Measurements from ENCODE around the gene GRIN3B.

GRIN3B gene

GRCh38 chr19:993361-993830, 6.8 kb upstream of the GRIN3B start:
- Mint-ChIP-seq H3K4me1 (ENCODE audit: low read depth) (peaks cover 11% of the 10 kb centered on the region), H3K27me3 (peaks cover 12% of the 10 kb centered on the region), H3K36me3 (ENCODE audit: low read depth) (peaks cover 46% of the 10 kb centered on the region), H3K27ac (no peak overlapping the region), H3K9me3 (no peaks in the 10 kb centered on the region), H3K4me3 (no peak overlapping the region)
- DNase-seq, result no peak

GRCh38 chr19:993831-994393, 6.3 kb upstream of the GRIN3B start:
- Mint-ChIP-seq H3K27ac (no peak overlapping the region), H3K4me3 (no peak overlapping the region), H3K36me3 (ENCODE audit: low read depth) (peaks cover 41% of the 10 kb centered on the region), H3K27me3 (peaks cover 15% of the 10 kb centered on the region), H3K4me1 (ENCODE audit: low read depth) (peaks cover 11% of the 10 kb centered on the region), H3K9me3 (no peaks in the 10 kb centered on the region)
- DNase-seq, result no peak

DNA sequence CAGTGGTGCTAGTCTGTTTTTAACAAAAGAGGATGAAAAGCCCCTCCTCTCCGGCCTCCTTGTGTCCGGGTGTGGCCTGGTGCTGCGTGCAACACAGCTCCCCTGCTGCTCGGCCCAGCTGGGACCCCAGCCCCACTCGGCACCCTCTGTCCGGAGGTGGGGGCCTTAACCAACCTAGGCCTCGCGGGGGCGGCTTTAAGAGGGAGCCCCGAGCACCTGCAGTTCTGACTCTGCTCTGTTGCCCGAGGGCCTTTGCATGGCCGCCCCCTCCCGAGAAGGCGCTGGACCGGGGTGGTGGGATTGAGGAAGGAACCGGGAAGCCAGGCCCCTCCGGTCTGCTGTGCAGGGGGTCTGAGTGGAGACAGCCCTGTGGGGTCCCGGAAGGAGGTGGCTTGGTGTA, 5.7 kb upstream of the GRIN3B start:
- no peak for DNase-seq
- Mint-ChIP-seq H3K36me3 (ENCODE audit: low read depth) (peaks cover 37% of the 10 kb centered on the region), H3K9me3 (no peaks in the 10 kb centered on the region), H3K4me3 (no peak overlapping the region), H3K27me3 (peaks cover 21% of the 10 kb centered on the region), H3K27ac (no peak overlapping the region), H3K4me1 (ENCODE audit: low read depth) (peaks cover 11% of the 10 kb centered on the region)

- DNase-seq, result no peak
- no peak overlapping the region for H3K4me3 Mint-ChIP-seq
- H3K9me3 Mint-ChIP-seq, result no peaks in the 10 kb centered on the region
- H3K27ac Mint-ChIP-seq, result no peak overlapping the region
- peaks cover 11% of the 10 kb centered on the region for H3K4me1 Mint-ChIP-seq (ENCODE audit: low read depth)
- H3K27me3 Mint-ChIP-seq, result peaks cover 25% of the 10 kb centered on the region
- H3K36me3 Mint-ChIP-seq (ENCODE audit: low read depth), result peaks cover 30% of the 10 kb centered on the region
Observed at GRCh38 chr19:995051-995827, 5.0 kb upstream of the GRIN3B start.

GRCh38 chr19:996051-996838, 4.0 kb upstream of the GRIN3B start:
- Mint-ChIP-seq H3K27ac (peak overlapping the region; percentile 52), H3K4me1 (ENCODE audit: low read depth) (peaks cover 13% of the 10 kb centered on the region), H3K4me3 (peak overlapping the region; percentile 38), H3K27me3 (peaks cover 30% of the 10 kb centered on the region), H3K9me3 (no peaks in the 10 kb centered on the region), H3K36me3 (ENCODE audit: low read depth) (peaks cover 21% of the 10 kb centered on the region)
- peak; percentile 81 for DNase-seq

GRCh38 chr19:998064-998463, 2.2 kb upstream of the GRIN3B start:
- Mint-ChIP-seq H3K36me3 (ENCODE audit: low read depth) (peaks cover 13% of the 10 kb centered on the region), H3K27me3 (peaks cover 37% of the 10 kb centered on the region), H3K4me1 (ENCODE audit: low read depth) (peaks cover 14% of the 10 kb centered on the region), H3K27ac (no peak overlapping the region), H3K9me3 (no peaks in the 10 kb centered on the region), H3K4me3 (no peak overlapping the region)
- no peak for DNase-seq

DNA sequence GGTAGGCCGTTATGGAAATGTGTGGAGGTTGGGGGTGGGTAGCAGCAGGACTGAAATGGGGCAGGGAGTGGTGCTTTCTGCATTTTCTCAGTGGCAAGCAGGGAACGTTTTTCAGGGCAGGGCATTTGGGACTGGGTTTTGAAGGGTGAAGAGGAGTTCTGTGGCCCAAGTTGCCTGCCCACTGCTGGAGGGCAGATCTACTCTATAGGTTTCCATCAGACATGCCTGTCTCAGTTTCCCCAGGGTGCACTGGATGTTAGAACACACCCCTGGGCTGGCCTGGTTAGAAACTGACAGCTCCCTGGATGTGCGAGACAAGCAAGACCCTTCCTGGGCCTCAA, 870 bp upstream of the GRIN3B start:
- DNase-seq, result no peak
- Mint-ChIP-seq H3K4me3 (no peak overlapping the region), H3K27me3 (peaks cover 37% of the 10 kb centered on the region), H3K9me3 (no peaks in the 10 kb centered on the region), H3K4me1 (ENCODE audit: low read depth) (peaks cover 14% of the 10 kb centered on the region), H3K27ac (peak overlapping the region; percentile 42), H3K36me3 (ENCODE audit: low read depth) (peaks cover 3% of the 10 kb centered on the region)

- H3K4me3 Mint-ChIP-seq, result peak overlapping the region; percentile 41
- peaks cover 10% of the 10 kb centered on the region for H3K4me1 Mint-ChIP-seq (ENCODE audit: low read depth)
- H3K27ac Mint-ChIP-seq, result peak overlapping the region; percentile 22
- H3K27me3 Mint-ChIP-seq, result peaks cover 37% of the 10 kb centered on the region
- DNase-seq, result no peak
- H3K9me3 Mint-ChIP-seq, result no peaks in the 10 kb centered on the region
- H3K36me3 Mint-ChIP-seq (ENCODE audit: low read depth), result no peaks in the 10 kb centered on the region
Observed at GRCh38 chr19:1000591-1001537, 645 bp downstream of the GRIN3B start.

GRCh38 chr19:1001538-1002166, 1.4 kb downstream of the GRIN3B start:
- H3K4me1 Mint-ChIP-seq (ENCODE audit: low read depth), result peaks cover 5% of the 10 kb centered on the region
- peaks cover 2% of the 10 kb centered on the region for H3K36me3 Mint-ChIP-seq (ENCODE audit: low read depth)
- H3K4me3 Mint-ChIP-seq, result no peak overlapping the region
- H3K27ac Mint-ChIP-seq, result no peak overlapping the region
- peak; percentile 85 for DNase-seq
- H3K27me3 Mint-ChIP-seq, result peaks cover 34% of the 10 kb centered on the region
- H3K9me3 Mint-ChIP-seq, result no peaks in the 10 kb centered on the region

GRCh38 chr19:1002600-1002999, 2.4 kb downstream of the GRIN3B start:
- peaks cover 32% of the 10 kb centered on the region for H3K27me3 Mint-ChIP-seq
- peak overlapping the region; percentile 58 for H3K27ac Mint-ChIP-seq
- H3K4me1 Mint-ChIP-seq (ENCODE audit: low read depth), result peaks cover 4% of the 10 kb centered on the region
- DNase-seq, result no peak
- no peaks in the 10 kb centered on the region for H3K9me3 Mint-ChIP-seq
- peaks cover 7% of the 10 kb centered on the region for H3K36me3 Mint-ChIP-seq (ENCODE audit: low read depth)
- H3K4me3 Mint-ChIP-seq, result no peak overlapping the region

GRCh38 chr19:1003283-1003682, 3.1 kb downstream of the GRIN3B start:
- Mint-ChIP-seq H3K27ac (no peak overlapping the region), H3K36me3 (ENCODE audit: low read depth) (peaks cover 8% of the 10 kb centered on the region), H3K4me1 (ENCODE audit: low read depth) (peaks cover 4% of the 10 kb centered on the region), H3K4me3 (no peak overlapping the region), H3K27me3 (peaks cover 25% of the 10 kb centered on the region), H3K9me3 (no peaks in the 10 kb centered on the region)
- no peak for DNase-seq

- Mint-ChIP-seq H3K27me3 (peaks cover 18% of the 10 kb centered on the region), H3K4me1 (ENCODE audit: low read depth) (peaks cover 4% of the 10 kb centered on the region), H3K36me3 (ENCODE audit: low read depth) (peaks cover 10% of the 10 kb centered on the region), H3K9me3 (no peaks in the 10 kb centered on the region), H3K27ac (no peak overlapping the region), H3K4me3 (no peak overlapping the region)
- DNase-seq, result no peak
Observed at GRCh38 chr19:1004204-1004802, 4.1 kb downstream of the GRIN3B start.

GRCh38 chr19:1004803-1005664, 4.8 kb downstream of the GRIN3B start:
- H3K36me3 Mint-ChIP-seq (ENCODE audit: low read depth), result peaks cover 15% of the 10 kb centered on the region
- peaks cover 12% of the 10 kb centered on the region for H3K27me3 Mint-ChIP-seq
- H3K4me3 Mint-ChIP-seq, result no peak overlapping the region
- no peak for DNase-seq
- H3K27ac Mint-ChIP-seq, result peak overlapping the region; percentile 61
- H3K9me3 Mint-ChIP-seq, result no peaks in the 10 kb centered on the region
- peaks cover 4% of the 10 kb centered on the region for H3K4me1 Mint-ChIP-seq (ENCODE audit: low read depth)

Data from activated T-cell treated with anti-CD3 and anti-CD28 coated beads, Interleukin-2, amount 50 U/mL, for 24 hours (primary cell).